ENCODE data around the gene DSCAML1. TPM values are rescaled to one million over a fixed set of nuclear protein-coding genes. Genes with fewer than 3 reads are reported as not detected.
A peak's percentile ranks its signal among the peaks of the same experiment; 100 is the strongest.

Gene DSCAML1
- total RNA-seq, 2 experiments from 2014 or later = 0.13 to 0.29 TPM

DNA sequence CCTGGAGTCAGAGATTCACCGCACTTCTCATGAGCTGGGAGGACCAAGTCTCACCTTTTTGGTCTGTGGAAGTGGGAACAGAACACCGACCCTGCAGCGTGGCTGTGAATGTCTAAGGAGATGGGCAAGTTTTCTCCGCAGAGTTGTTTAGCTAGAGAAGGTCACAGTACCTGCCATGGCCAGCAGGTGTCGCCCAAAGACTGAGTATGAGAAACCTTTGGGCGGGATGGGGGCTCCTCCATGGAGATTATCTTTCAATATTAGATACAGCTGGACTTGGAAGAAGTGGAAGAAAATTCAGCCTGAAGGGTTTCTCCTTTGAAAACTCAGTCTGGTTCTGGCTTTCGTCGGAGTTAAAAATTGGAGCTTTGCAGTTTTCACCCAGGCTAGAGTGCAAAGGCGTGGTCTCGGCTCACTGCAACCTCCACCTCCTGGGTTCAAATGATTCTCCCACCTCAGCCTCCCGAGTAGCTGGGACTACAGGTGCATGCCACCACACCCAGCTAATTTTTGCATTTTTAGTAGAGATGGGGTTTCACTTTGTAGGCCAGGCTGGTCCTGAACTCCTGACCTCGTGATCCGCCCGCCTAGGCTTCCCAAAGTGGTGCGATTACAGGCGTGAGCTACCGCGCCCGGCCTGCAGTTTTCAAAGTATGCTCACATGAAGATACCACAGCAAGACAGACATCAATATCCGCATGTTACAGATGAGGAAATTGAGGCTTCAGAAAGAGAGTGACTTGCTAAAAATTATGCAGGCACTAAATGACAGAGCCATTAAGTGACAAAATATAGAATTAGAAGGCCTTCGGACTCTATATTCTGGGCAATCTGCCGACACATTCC is 10.7 kb upstream of the DSCAML1 start:
- DNase-seq (peak; percentile 91), ATAC-seq (peak; percentile 74)
- POLR2A ChIA-PET = interaction anchor here (0.6 to 2.8 kb wide), 5 partner anchors 8 to 245 kb away, joined by 3 to 15 read pairs (median 4); no protein-coding TSS in a partner anchor
- Mint-ChIP-seq H3K27ac (no peak overlapping the region), H3K4me1 (ENCODE audit: low read depth) (peaks cover 16% of the 10 kb centered on the region), H3K9me3 (no peaks in the 10 kb centered on the region), H3K36me3 (ENCODE audit: low read depth) (no peaks in the 10 kb centered on the region), H3K27me3 (no peaks in the 10 kb centered on the region), H3K4me3 (no peak overlapping the region)
- TF ChIP-seq, protein P1, sequence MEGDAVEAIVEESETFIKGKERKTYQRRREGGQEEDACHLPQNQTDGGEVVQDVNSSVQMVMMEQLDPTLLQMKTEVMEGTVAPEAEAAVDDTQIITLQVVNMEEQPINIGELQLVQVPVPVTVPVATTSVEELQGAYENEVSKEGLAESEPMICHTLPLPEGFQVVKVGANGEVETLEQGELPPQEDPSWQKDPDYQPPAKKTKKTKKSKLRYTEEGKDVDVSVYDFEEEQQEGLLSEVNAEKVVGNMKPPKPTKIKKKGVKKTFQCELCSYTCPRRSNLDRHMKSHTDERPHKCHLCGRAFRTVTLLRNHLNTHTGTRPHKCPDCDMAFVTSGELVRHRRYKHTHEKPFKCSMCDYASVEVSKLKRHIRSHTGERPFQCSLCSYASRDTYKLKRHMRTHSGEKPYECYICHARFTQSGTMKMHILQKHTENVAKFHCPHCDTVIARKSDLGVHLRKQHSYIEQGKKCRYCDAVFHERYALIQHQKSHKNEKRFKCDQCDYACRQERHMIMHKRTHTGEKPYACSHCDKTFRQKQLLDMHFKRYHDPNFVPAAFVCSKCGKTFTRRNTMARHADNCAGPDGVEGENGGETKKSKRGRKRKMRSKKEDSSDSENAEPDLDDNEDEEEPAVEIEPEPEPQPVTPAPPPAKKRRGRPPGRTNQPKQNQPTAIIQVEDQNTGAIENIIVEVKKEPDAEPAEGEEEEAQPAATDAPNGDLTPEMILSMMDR (IDR thresholded peaks at IDR 0.05) = peak; percentile 99
- intact Hi-C loops (cut with micrococcal nuclease) = loop anchor here (1.0 kb wide), 1 partner anchor 9 kb away; no protein-coding TSS in a partner anchor
- CTCF ChIA-PET = interaction anchor here (0.6 to 8.5 kb wide), 57 partner anchors 8 to 409 kb away, joined by 3 to 196 read pairs (median 5); partner anchors contain the start of genes DSCAML1, FXYD2, FXYD6 and SCN4B

DNA sequence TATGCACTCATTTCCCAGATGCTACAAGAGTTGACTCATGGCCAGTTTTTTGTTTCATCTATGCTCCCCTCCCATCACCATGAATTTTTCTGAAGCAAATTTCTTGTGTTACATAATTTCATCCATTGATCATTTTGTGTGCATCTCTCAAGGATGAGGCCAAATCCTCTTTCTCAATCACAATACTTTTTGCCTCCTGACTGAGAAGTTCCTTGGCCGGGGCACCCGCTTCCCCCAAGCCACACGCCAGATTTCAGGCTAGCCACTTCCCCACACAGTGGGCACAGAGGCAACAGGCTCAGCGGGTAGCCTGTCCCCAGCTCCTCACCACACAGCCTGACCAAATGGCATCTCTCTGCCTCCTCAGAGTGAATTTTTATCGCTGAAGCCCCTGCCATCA is 9.8 kb upstream of the DSCAML1 start:
- no peaks in the 10 kb centered on the region for H3K36me3 Mint-ChIP-seq (ENCODE audit: low read depth)
- H3K9me3 Mint-ChIP-seq = no peaks in the 10 kb centered on the region
- no peak overlapping the region for H3K4me3 Mint-ChIP-seq
- H3K27me3 Mint-ChIP-seq = no peaks in the 10 kb centered on the region
- ATAC-seq (no peak), DNase-seq (no peak)
- intact Hi-C loops (cut with micrococcal nuclease) = no loop called here
- TF ChIP-seq, protein P1 (IDR thresholded peaks at IDR 0.05) = no peak
- H3K4me1 Mint-ChIP-seq (ENCODE audit: low read depth) = peaks cover 16% of the 10 kb centered on the region
- CTCF ChIA-PET = interaction anchor here (0.6 to 8.5 kb wide), 41 partner anchors 8 to 396 kb away, joined by 3 to 196 read pairs (median 7); partner anchors contain the start of genes DSCAML1, FXYD2 and FXYD6
- H3K27ac Mint-ChIP-seq = no peak overlapping the region
- POLR2A ChIA-PET = interaction anchor here (0.6 to 2.8 kb wide), 4 partner anchors 9 to 22 kb away, joined by 3 to 15 read pairs (median 6); no protein-coding TSS in a partner anchor

DNA sequence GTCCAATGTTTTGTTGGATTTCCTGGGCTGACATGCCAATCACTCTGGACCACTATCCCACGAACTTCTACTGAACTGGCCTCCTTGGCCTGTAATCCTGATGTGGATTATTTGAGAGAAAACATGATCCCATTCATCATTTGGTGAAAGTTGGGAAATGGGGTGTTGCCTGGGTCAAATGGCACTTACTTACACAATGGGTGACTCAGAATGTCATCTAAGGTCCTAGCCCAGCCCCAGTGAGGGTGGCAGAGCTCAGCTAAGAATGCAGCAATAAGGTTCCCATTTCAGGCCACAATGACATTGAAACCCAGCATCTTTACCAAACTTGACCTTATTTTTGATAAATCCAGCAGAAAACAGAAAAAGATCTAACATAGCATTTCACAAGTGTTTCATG is 8.0 kb upstream of the DSCAML1 start:
- TF ChIP-seq, protein P1 (IDR thresholded peaks at IDR 0.05) = no peak
- H3K4me3 Mint-ChIP-seq = no peak overlapping the region
- intact Hi-C loops (cut with micrococcal nuclease) = no loop called here
- DNase-seq (no peak), ATAC-seq (no peak)
- no peaks in the 10 kb centered on the region for H3K27me3 Mint-ChIP-seq
- ChIA-PET POLR2A (interaction anchor here (1.6 to 2.7 kb wide), 3 partner anchors 7 to 12 kb away, joined by 3 to 9 read pairs (median 5); no protein-coding TSS in a partner anchor), CTCF (interaction anchor here (1.2 to 8.5 kb wide), 5 partner anchors 9 to 142 kb away, joined by 3 to 196 read pairs (median 19); partner anchors contain the start of gene FXYD2)
- H3K9me3 Mint-ChIP-seq = no peaks in the 10 kb centered on the region
- no peaks in the 10 kb centered on the region for H3K36me3 Mint-ChIP-seq (ENCODE audit: low read depth)
- no peak overlapping the region for H3K27ac Mint-ChIP-seq
- peaks cover 14% of the 10 kb centered on the region for H3K4me1 Mint-ChIP-seq (ENCODE audit: low read depth)

DNA sequence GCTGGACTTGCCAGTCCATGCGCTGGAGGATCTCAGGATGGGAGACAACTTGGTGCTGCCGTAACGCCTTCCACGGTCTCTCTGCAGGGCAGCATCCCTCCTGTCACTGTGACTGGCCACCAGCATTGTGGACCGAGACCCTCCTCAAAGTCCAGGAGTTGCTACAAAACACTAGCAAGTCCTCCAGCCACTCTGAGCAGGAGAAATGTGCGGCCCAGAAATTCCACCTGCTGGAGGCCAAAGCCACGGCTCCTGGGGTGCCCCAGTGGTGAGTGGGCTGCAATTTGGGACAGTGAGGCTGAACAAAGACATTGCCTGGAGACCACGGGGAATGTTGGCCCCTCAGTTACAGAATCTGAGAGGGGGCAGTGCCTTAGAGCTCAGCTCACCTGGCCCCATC is 6.9 kb upstream of the DSCAML1 start:
- ATAC-seq (no peak), DNase-seq (no peak)
- ChIA-PET CTCF (interaction anchor here (1.4 to 8.5 kb wide), 4 partner anchors 13 to 378 kb away, joined by 3 to 196 read pairs (median 12); no protein-coding TSS in a partner anchor), POLR2A (interaction anchor here (0.9 to 2.7 kb wide), 2 partner anchors 13 to 74 kb away, joined by 3 to 9 read pairs; no protein-coding TSS in a partner anchor)
- H3K4me3 Mint-ChIP-seq = no peak overlapping the region
- H3K27me3 Mint-ChIP-seq = no peaks in the 10 kb centered on the region
- peaks cover 5% of the 10 kb centered on the region for H3K4me1 Mint-ChIP-seq (ENCODE audit: low read depth)
- no peaks in the 10 kb centered on the region for H3K36me3 Mint-ChIP-seq (ENCODE audit: low read depth)
- intact Hi-C loops (cut with micrococcal nuclease) = no loop called here
- TF ChIP-seq, protein P1 (IDR thresholded peaks at IDR 0.05) = no peak
- H3K9me3 Mint-ChIP-seq = no peaks in the 10 kb centered on the region
- H3K27ac Mint-ChIP-seq = no peak overlapping the region
